GM21619 (cell line): ENCODE results near the gene GOLGA8K.
"Not testable (repeated sequence)": the region's sequence is repeated elsewhere in the genome, so short reads cannot be mapped to it uniquely, and the experiment has no call there.

Source experiments
- ATAC-seq: cut with Tn5 transposase; IDR thresholded peaks from one replicate; pipeline ENCODE4 v1.9.1; 2021; ENCODE audit not compliant: unreplicated experiment

GOLGA8K gene, protein sequence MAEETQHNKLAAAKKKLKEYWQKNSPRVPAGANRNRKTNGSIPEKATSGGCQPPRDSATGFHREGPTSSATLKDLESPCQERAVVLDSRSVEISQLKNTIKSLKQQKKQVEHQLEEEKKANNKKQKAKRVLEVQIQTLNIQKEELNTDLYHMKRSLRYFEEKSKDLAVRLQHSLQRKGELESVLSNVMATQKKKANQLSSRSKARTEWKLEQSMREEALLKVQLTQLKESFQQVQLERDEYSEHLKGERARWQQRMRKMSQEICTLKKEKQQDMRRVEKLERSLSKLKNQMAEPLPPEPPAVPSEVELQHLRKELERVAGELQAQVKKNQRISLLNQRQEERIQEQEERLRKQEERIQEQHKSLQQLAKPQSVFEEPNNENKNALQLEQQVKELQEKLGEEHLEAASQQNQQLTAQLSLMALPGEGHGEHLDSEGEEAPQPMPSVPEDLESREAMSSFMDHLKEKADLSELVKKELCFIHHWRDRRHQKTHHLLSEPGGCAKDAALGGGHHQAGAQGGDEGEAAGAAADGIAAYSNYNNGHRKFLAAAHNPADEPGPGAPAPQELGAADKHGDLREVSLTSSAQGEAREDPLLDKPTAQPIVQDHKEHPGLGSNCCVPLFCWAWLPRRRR

GRCh38 chr15:32403192-32403591 is at the start of gene GOLGA8K:
GOLGA8K (minus strand) TSS chr15:32403292; CDS start chr15:32403194, 98 bp downstream.
- ATAC-seq = not testable (repeated sequence)

GRCh38 chr15:32440445-32440977 is 37.4 kb upstream of the GOLGA8K start:
- ATAC-seq = not testable (repeated sequence)

DNA sequence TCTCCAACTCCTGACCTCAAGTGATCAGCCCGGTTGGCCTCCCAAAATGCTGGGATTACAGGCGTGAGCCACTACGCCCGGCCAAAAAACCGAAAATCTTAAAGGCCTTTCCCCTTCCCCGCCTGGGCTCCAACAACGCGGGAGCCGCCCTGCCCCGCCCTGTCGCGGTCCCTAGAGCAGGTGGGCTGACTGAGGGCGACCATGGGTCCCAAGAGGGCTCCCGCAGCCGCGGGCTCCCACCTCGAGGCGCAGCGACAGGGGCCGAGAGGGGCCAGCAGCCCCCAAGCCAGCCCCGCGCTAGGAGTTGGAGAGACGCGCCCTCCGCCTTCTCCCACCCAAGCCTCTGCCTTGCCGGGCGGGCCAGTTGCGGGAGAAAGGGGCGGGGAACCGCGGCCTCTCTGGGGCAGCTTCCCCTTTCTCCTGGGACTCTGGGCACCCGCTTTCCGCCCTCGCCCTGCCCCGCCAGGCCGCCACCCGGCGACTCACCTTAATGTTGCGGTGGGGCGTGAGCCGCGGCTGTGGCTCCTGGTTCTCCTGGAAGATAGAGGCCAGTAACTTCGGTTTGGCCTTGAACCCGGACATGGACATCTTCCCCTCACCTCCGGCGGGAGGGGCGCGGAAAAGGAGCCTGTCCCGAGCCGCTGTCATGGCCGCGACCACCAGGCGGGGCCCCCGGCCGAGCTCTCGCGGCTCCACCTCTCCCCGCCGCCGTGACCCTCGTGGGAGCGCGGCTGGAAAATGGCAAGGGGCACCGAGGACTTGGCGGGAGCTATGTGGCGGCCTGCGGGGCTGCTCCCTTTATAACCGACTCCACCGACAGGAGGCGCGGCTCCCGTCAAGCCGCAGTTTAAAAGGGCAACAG is 31.2 kb upstream of the GOLGA8K start:
- not testable (repeated sequence) for ATAC-seq

GRCh38 chr15:32427635-32428034 is 24.5 kb upstream of the GOLGA8K start:
- ATAC-seq = not testable (repeated sequence)

GRCh38 chr15:32426511-32426910 is 23.4 kb upstream of the GOLGA8K start:
- ATAC-seq = not testable (repeated sequence)

DNA sequence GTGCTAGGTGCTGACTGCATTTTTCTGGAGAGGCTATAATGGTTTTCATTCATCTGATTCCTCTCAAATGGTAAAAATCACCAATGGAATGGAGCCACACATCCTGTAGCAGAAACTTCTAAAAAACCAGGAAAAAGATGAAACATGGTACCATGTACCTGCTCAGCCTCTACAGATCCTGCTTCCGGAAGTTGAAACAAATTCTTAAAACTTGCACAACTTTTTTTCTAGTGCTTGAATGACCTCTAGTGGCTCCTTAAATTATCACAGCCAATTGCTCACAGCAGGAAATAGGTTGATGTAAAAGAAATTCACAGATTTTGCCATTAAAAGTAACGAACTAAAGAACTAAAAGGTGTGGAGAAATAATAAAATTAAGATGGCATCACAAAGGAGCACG is 4.8 kb upstream of the GOLGA8K start:
- not testable (repeated sequence) for ATAC-seq

DNA sequence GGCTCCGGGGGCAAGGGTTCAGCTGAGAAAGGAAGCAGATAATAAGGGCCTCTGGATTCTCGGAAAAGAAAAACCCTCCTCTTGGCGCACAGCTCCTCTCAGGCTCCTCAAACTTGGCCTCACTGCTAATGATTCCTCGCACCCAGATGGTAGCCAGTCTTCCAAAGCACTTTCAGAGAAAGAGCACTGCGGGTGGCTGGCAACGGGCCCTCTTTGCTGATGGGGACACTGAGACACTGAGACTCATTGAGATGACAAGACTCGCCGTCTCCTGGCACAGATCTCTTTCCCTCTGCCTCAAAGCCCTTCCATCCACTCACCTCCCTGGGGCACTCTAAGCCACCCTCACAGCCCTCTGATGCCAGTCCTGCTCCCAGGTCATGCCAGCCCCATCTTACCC is 6.6 kb downstream of the GOLGA8K start:
- not testable (repeated sequence) for ATAC-seq

DNA sequence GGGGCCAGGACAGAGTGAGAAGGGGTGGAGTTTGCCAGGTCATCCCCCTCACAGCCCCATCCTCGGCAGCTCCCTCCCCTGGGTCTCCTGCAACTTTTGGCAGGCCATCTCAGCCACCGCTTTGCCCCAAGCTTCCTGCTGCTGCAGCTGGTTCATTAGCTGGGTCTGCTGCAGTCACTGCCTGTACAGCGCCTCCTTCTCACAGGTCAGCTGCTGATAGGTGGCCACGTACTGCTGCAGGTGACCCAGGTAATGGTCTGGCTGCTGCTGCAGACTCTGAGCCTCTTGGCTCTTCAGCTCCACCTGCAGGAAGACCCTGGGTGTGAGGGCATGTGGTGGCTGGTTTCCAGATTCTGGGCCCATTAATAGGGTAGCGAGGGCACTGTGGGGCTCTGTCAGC is 8.3 kb downstream of the GOLGA8K start:
- not testable (repeated sequence) for ATAC-seq

DNA sequence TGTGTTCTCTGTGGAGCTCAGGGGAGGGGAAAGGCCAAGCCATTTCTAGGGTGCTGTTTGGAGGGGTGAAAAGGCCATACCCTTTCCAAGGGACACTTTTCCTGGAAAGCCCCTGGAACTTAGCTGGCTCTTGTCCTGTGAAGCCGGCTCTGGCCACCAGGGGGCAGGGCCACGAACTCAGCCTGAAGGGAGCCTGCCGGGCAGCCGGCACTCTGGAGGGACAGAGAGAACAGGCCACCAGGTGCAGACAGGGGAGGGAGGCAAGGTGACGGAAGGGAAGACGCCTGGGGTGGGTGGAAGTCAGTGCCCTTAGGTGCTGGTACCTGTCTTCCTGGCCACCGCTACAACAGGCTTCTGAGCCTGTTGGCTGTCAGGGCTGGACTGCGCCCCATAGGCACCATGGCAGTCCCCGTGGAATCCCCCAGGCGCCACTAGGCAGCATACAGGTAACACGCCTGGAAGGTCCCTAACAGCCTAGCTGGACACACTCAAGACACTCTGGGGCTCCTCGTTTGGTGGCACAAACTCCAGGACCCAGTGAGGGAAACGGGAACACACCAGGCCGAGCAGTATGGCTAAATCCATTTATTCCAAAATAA is 14.9 kb downstream of the GOLGA8K start:
- ATAC-seq = not testable (repeated sequence)

- not testable (repeated sequence) for ATAC-seq
These were observed 17.1 kb downstream of the GOLGA8K start for GRCh38 chr15:32385823-32386495.

- ATAC-seq = not testable (repeated sequence)
These were observed 28.9 kb downstream of the GOLGA8K start for GRCh38 chr15:32374185-32374584.

- not testable (repeated sequence) for ATAC-seq
These were observed 29.4 kb downstream of the GOLGA8K start for GRCh38 chr15:32373707-32374106.

DNA sequence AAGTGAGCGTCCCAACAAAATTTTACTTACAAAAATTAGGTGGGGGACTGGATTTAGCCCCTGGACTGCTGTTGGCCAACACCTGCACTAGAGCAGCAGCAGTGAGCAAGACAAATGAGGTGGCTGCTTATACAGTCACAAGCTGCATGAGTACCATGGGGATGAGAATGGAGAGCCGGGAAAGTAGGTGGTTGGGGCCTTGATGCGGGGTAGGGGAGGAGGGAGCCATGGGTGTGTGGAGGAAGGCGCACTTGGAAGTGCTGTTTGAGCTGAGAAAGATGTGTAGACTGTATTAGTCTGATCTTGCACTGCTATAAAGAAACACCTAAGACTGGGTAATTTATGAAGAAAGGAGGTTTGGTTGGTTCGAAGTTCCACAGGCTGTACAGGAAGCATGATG is 31.0 kb downstream of the GOLGA8K start:
- ATAC-seq = not testable (repeated sequence)

- not testable (repeated sequence) for ATAC-seq
These were observed 32.6 kb downstream of the GOLGA8K start for GRCh38 chr15:32370526-32370925.

DNA sequence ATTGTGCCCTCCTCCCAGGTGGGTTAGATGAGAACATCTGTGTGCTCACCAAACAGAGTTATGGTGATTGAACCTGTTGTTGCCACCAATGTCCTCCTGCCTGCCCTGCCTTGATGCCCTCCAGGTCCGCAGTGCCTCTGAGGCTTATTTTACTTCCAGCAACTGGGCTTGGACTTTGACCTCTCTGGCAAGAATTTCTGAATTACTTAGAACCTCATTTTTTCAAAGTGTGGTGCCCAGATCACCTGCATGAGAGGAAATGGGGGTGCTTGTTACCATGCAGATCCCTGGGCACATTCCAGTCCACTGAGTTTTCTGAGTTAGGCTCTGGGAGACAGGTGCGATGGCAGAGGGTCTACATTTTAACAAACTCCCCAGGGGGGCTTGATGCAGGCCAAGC is 33.0 kb downstream of the GOLGA8K start:
- not testable (repeated sequence) for ATAC-seq

DNA sequence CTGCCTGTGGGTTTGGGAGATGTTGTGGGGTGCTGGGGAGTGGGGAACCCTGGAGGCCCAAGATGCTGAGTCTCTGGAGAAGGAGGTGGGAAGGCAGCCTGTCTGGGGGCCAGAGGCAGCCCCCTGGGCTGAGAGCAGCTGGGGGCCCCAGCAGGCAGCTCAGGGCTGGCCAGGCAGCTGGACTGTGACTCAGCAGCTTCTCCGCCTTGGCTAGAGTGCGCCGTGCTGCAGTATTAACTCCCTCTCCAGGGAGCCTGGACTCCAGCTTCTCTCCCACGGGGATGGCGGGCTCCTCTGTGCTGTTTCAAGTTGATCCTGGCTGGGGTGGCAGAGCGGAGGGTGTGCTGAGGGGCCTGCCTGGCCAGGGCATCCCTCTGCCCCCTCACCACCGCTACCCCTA is 36.6 kb downstream of the GOLGA8K start:
- ATAC-seq = not testable (repeated sequence)

GRCh38 chr15:32365955-32366354 is 37.1 kb downstream of the GOLGA8K start:
- not testable (repeated sequence) for ATAC-seq

- ATAC-seq = not testable (repeated sequence)
These were observed 38.1 kb downstream of the GOLGA8K start for GRCh38 chr15:32364944-32365343.

- ATAC-seq = not testable (repeated sequence)
These were observed 39.6 kb downstream of the GOLGA8K start for GRCh38 chr15:32363449-32363848.

GRCh38 chr15:32361662-32362061 is 41.4 kb downstream of the GOLGA8K start:
- ATAC-seq = not testable (repeated sequence)
